T-helper 22 cell (primary cell): ENCODE data around the gene PNKD.

Experiments used
- DNase-seq: peaks from one replicate; pipeline ENCODE4 v3.0.0-alpha.2; 2020; ENCODE audit warnings: low read depth

PNKD gene

GRCh38 chr2:218371983-218372350 lies 101.6 kb downstream of the PNKD start:
- DNase-seq = no peak

- DNase-seq = no peak
Observed at GRCh38 chr2:218374795-218375194, 104.5 kb downstream of the PNKD start.

GRCh38 chr2:218375212-218375611 lies 104.9 kb downstream of the PNKD start:
- no peak for DNase-seq

DNA sequence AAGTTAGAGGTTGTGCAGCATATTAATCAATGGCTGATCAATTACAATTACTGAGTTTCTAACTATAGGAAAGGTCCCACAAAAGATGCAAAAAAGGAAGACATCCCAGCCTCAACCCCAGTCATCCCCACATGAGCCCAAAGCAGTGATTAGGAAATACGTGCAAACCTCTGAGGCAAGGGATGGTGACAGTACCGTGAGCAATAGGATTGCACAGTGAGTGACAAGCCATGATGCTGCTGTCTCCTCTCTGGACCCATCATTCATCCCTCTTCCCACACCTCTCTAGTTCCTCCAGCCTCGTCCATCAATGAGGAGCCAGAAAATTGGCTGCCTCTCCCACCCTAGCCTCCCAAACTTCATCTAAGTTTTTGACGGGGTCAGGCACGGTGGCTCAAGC lies 107.7 kb downstream of the PNKD start:
- DNase-seq = no peak

- DNase-seq = no peak
Observed at GRCh38 chr2:218381916-218382366, 111.6 kb downstream of the PNKD start, which contains the start of gene SLC11A1. Gene SLC11A1 (plus strand): TSS chr2:218382273. CDS start chr2:218382369, 96 bp downstream.

- DNase-seq = no peak
Observed at GRCh38 chr2:218382785-218383184, 112.5 kb downstream of the PNKD start.

DNA sequence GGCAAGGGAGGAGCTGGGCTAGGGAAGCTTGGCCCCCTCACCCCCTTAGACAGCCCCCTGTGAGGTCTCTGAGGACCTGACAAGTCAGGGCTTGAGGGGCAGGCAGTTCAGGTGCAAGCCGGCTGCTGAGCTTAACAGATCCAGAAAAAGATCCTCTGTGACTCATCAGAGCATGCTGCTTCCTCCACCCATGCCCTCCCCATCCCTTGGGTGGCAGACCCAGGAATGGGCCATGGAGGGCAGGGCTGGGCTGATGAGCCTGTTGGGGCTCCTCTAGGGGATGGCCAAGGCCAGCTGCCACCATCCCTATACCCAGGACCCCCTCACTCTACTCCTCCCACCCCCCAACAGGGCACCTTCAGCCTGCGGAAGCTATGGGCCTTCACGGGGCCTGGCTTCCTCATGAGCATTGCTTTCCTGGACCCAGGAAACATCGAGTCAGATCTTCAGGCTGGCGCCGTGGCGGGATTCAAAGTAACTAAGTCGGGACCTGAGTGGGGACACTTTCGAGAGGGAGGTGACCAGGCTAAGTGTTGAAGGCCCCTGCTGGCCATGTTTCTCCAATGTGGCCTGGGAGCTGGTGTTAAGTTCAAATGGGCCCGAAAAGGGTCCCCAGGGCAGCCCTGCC lies 113.7 kb downstream of the PNKD start:
- no peak for DNase-seq

DNA sequence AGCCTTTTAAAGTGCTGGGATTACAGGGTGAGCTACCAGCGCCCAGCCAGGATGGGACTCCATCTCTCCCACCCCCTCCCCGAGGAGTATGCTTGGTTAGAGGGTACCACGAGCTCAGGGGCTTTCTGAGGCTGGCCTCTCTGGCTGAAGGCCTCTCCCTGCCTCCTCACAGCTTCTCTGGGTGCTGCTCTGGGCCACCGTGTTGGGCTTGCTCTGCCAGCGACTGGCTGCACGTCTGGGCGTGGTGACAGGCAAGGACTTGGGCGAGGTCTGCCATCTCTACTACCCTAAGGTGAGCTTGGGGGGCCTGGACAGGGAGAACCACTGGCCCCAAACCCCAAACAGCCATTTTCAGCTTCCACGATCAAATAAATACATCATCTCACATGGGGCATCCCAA lies 114.7 kb downstream of the PNKD start:
- DNase-seq = no peak

DNA sequence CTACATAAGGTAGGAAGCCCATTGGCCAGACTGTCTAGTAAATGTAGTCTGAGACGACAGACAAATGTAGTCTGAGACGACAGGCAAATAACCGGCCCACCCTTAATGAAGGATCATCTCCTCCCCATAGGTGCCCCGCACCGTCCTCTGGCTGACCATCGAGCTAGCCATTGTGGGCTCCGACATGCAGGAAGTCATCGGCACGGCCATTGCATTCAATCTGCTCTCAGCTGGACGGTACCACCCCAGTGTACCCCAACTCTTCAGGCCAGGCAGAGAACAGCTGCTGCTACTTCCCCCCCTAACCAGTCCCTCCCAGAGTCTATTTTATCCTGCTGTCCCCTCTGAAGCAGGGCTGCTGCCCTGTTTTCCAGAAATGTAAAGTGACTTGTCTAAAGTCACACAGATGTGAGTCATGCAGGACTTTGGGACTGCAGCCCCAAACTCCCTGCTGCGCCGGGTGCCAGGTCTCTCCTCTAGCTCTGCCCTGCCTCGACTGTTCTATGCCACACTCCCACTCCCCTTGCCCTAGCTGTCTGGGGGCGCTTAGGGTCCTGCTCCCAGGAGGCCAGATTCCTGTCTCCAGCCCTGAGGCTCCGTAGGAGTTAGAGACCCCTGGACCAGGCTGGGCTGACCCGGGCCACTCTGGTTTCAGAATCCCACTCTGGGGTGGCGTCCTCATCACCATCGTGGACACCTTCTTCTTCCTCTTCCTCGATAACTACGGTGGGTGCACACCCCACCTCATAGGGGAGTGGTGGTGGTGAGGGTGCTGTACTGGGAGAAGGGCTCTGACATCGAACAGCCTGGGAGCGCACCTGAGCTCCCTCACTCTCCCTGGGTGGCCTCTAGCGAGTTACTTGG lies 116.4 kb downstream of the PNKD start:
- DNase-seq = no peak

DNA sequence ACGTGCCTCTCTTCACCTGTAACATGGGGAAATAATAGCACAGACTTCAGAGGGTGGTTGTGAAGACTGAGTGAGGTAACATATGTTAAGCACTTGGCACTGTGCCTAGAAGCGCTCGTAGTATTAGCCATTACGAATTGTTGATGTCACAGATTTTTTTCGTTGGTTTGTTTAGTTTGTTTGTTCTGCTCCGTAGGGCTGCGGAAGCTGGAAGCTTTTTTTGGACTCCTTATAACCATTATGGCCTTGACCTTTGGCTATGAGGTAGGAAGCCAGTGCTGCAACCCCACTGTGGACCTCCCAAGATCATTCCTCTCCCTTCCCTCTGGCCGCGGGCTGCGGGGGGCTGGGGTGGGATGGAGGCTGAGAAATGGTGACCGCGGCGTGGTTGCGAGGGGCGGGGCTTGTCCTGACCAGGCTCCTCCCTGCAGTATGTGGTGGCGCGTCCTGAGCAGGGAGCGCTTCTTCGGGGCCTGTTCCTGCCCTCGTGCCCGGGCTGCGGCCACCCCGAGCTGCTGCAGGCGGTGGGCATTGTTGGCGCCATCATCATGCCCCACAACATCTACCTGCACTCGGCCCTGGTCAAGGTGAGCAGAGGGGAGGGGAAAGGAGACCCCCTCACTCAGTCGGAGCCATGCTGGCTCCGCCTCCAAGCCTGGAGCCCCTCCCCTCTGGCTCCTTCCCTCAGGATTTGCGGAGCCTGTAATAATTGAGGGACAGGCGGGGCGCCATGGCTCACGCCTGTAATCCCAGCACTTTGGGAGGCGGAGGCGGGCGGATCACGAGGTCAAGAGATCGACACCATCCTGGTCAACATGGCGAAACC lies 117.3 kb downstream of the PNKD start:
- DNase-seq = no peak

DNA sequence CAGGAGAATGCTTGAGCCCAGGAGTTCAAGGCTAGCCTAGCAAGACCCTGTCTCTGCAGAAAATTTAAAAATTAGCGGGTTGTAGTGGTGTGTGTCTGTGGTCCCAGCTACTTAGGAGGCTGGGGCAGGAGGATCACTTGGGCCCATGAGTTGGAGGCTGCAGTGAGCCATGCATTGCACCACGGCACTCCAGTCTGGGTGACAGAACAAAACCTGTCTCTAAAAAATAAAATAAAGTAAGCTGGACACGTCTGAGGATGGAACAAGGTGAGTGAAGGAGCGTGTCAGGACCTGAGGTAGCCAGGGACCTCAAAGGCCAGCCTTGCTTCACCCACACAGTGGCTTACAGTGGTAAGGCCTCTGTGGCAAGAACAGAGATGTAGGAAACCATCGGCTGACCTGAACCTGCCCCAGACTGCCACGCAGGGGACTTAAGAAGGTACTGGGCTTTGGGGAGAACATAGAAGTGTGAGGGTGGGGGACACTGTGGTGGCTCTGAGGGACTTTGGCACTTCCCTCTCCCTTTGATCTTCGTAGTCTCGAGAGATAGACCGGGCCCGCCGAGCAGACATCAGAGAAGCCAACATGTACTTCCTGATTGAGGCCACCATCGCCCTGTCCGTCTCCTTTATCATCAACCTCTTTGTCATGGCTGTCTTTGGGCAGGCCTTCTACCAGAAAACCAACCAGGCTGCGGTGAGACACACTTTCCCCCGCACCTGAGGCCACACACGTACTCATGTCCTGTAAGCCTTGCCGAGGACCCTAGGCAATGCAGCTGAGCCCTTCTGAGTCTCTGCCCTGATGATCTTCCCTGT lies 119.2 kb downstream of the PNKD start:
- no peak for DNase-seq

DNA sequence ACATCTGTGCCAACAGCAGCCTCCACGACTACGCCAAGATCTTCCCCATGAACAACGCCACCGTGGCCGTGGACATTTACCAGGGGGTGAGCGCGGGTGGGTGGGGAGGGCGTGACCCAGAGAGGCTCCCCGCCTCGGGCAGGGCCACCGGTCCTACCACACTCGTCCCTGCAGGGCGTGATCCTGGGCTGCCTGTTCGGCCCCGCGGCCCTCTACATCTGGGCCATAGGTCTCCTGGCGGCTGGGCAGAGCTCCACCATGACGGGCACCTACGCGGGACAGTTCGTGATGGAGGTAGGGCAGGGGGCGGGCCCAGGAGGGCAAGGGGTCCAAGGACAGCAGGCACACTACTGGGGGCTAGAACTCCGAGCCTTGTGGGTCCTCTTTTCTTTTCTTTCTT lies 120.9 kb downstream of the PNKD start:
- no peak for DNase-seq

DNA sequence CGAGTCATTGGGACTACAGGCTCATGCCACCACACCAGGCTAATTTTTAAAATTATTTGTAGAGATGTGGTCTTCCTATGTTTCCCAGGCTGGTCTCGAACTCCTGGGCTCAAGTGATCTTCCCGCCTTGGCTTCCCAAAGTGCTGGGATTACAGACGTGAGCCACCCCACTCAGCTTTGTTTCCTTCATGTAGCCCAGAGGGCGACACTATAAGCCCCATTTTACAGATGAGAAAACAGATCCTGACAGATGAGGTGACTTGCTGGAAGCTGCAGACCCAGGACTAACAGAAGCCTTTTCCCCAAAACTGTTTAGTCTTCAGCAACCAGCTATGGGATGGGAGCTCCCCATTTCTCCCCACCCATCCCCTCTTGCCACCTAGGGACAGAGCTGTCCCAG lies 122.1 kb downstream of the PNKD start:
- no peak for DNase-seq

- no peak for DNase-seq
Observed at GRCh38 chr2:218392891-218393462, 122.7 kb downstream of the PNKD start.

- DNase-seq = no peak
Observed at GRCh38 chr2:218393750-218394290, 123.5 kb downstream of the PNKD start.

- no peak for DNase-seq
Observed at GRCh38 chr2:218394298-218395089, 124.2 kb downstream of the PNKD start.

- no peak for DNase-seq
Observed at GRCh38 chr2:218395090-218395444, 124.7 kb downstream of the PNKD start.

GRCh38 chr2:218395456-218395825 lies 125.1 kb downstream of the PNKD start:
- no peak for DNase-seq

GRCh38 chr2:218395826-218396687 lies 125.7 kb downstream of the PNKD start:
- DNase-seq = peak; percentile 92
